ENCODE results near the gene MAPKAPK3.

MAPKAPK3 gene

DNA sequence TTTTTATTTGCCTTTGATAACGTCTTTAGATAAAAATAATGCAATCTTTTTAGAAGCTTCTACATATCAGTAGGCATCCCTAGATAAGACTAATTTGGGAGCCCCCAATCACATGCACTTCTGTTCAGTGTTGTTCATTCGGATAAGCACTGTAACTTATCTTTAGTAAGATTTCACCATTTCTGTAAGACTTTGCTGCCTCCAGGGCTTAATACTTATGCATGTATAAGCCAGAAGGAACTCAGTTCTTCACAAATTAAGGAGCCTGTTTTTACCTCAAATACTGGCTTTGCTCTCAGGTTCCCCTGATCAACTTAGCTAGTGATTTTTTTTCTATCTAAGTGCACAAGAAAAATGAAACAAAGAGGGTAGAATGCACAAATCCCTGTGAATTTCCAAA, 78.1 kb downstream of the MAPKAPK3 start:
- DNase-seq (ENCODE audit: low read depth), result no peak

DNA sequence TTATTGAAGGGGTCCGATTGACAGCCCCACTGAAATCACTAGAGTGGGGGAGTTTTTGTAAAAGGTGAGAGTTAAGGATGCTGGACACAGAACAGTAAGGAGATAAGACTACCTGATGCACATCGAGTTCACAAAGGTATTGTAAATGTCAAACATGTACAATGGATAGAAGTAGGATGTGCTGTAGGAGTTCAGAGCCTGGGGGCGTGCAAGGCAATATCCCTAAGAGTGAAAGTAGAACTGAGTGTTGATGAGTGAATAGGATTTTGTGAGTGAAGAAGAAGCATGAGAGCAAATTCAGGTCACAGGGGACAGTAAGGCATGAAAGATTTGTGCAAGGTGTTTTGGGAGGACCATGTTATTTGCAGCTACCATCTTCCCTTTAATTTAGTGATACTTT, 79.3 kb downstream of the MAPKAPK3 start:
- no peak for DNase-seq (ENCODE audit: low read depth)

DNA sequence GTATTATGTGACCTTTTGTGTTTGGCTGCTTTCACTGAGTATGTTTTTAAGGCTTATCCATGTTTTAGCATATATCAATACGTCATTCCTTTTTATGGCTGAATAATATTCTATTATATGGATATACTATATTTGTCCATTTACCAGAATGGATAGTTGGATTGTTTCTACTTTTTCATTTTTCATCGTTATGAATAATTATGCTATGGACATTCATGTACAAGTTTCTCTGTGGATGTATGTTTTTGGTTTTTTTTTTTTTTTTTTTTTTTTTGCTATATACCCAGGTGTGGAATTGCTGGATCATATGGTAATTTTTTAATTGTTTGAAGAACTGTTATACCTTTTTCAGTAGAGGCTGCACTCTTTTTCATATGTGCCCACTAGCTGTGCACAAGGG, 81.3 kb downstream of the MAPKAPK3 start:
- no peak for DNase-seq (ENCODE audit: low read depth)

All from CMK (cell line).